Measurements from ENCODE around the gene TRAK2.
"Not testable (repeated sequence)": the region's sequence is repeated elsewhere in the genome, so short reads cannot be mapped to it uniquely, and the experiment has no call there.

Gene TRAK2

DNA sequence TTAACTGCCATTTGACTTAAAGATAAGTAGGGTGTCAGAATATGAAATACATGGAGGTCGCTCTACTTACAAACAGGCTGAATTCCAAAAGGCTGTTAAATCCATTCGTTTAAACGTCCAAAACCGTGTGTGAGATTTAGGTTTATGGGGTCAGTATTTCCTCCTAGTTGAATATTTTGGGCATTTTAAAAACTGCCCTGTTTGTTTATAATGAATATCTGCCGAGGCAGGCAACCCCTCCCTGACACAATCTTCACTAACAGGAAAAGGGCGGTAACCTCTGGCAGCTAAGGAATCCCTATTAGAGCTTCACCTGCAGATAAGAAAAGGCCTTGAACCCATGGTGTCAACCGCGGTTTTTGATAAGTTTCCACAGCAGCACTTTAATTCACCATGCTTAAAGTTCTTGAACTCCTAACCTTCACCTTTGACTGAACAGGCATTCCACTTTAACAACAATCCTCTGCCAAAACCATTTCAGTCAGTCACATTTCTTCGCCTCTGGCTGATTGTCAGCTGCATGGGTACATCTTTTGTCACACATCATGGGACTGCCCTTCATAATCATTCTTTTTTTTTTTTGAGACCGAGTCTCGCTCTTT lies 17.8 kb downstream of the TRAK2 start:
- Histone ChIP-seq H3K4me3 (ENCODE audit: low read depth, low read length) (peak overlapping the region; percentile 23), H3K27me3 (no peaks in the 10 kb centered on the region), H3K9me3 (peaks cover 4% of the 10 kb centered on the region; the same call in 1 of the 2 replicates), H3K4me1 (peaks cover 15% of the 10 kb centered on the region), H3K36me3 (0 out of 2 replicates have a peak, but pooled peaks cover 3% of the 10 kb centered on the region)
- no peak for DNase-seq
- no peak for TF ChIP-seq CTCF (IDR thresholded peaks at IDR 0.05; ENCODE audit: low read depth, low read length)

- H3K27me3 ChIP-seq = no peaks in the 10 kb centered on the region
- peaks cover 15% of the 10 kb centered on the region for H3K4me1 ChIP-seq
- H3K4me3 ChIP-seq (ENCODE audit: low read depth, low read length) = peak overlapping the region; percentile 23
- H3K9me3 ChIP-seq = peaks cover 4% of the 10 kb centered on the region; the same call in 1 of the 2 replicates
- DNase-seq = peak; percentile 81
- H3K36me3 ChIP-seq = 0 out of 2 replicates have a peak, but pooled peaks cover 3% of the 10 kb centered on the region
- TF ChIP-seq CTCF (IDR thresholded peaks at IDR 0.05; ENCODE audit: low read depth, low read length) = no peak
Observed at GRCh38 chr2:201432621-201433393, 18.5 kb downstream of the TRAK2 start.

GRCh38 chr2:201432038-201432620 lies 19.1 kb downstream of the TRAK2 start:
- peaks cover 15% of the 10 kb centered on the region for H3K4me1 ChIP-seq
- no peak overlapping the region for H3K4me3 ChIP-seq (ENCODE audit: low read depth, low read length)
- H3K27me3 ChIP-seq = no peaks in the 10 kb centered on the region
- 0 out of 2 replicates have a peak, but pooled peaks cover 3% of the 10 kb centered on the region for H3K36me3 ChIP-seq
- no peak for DNase-seq
- TF ChIP-seq CTCF (IDR thresholded peaks at IDR 0.05; ENCODE audit: low read depth, low read length) = no peak
- peaks cover 4% of the 10 kb centered on the region; the same call in 1 of the 2 replicates for H3K9me3 ChIP-seq

DNA sequence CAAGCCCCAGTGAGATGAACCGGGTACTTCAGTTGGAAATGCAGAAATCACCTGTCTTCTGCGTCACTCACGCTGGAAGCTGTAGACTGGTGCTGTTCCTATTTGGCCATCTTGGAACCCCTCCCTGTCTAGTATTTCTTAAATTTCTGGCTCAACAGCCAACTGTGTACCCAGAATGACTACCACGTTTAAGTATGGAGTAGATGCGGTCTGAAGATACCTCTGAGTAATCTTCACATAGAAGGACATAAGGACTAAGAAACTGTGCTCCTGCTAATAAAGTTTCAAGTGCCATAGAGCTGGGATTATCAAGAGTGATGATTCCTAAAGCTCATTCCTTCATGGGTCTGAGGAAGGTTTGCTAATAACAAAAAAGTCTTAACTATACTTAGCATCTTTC lies 20.4 kb downstream of the TRAK2 start:
- no peak overlapping the region for H3K4me3 ChIP-seq (ENCODE audit: low read depth, low read length)

DNA sequence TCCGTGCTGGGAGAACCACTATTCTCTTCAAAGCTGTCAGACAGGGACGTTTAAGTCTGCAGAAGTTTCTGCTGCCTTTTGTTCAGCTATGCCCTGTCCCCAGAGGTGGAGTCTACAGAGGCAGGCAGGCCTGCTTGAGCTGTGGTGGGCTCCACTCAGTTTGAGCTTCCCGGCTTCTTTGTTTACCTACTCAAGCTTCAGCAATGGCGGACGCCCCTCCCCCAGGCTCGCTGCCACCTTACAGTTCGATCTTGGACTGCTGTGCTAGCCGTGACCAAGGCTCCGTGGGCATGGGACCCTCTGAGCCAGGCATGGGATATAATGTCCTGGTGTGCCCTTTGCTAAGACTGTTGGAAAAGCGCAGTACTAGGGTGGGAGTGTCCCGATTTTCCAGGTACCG lies 20.9 kb downstream of the TRAK2 start:
- not testable (repeated sequence) for H3K9me3 ChIP-seq; H3K36me3 ChIP-seq; H3K27me3 ChIP-seq; DNase-seq; H3K4me3 ChIP-seq (ENCODE audit: low read depth, low read length)
- peaks cover 15% of the 10 kb centered on the region for H3K4me1 ChIP-seq

More for the DNA sequence above, 20.4 kb downstream of the TRAK2 start:
- peaks cover 4% of the 10 kb centered on the region; the same call in 1 of the 2 replicates for H3K9me3 ChIP-seq
- no peak for TF ChIP-seq CTCF (IDR thresholded peaks at IDR 0.05; ENCODE audit: low read depth, low read length)
- H3K4me1 ChIP-seq = peaks cover 15% of the 10 kb centered on the region
- peaks cover 7% of the 10 kb centered on the region; the same call in 1 of the 2 replicates for H3K36me3 ChIP-seq
- H3K27me3 ChIP-seq = no peaks in the 10 kb centered on the region
- DNase-seq = no peak

DNA sequence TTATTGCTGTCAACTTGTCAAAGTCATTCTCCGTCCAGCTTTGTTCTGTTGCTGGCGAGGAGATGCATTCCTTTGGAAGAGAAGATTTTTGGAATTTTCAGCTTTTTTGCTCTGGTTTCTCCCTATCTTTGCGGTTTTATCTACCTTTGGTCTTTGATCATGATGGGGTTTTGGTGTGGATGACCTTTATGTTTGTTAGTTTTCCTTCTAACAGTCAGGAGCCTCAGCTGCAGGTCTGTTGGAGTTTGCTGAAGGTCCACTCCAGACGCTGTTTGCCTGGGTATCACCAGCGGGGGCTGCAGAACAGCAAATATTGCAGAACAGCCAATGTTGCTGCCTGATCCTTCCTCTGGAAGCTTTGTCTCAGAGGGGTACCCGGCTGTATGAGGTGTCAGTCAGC lies 21.4 kb downstream of the TRAK2 start:
- not testable (repeated sequence) for H3K9me3 ChIP-seq; DNase-seq; H3K4me3 ChIP-seq (ENCODE audit: low read depth, low read length); H3K27me3 ChIP-seq; H3K36me3 ChIP-seq
- peaks cover 17% of the 10 kb centered on the region for H3K4me1 ChIP-seq

GRCh38 chr2:201428366-201428765 lies 22.9 kb downstream of the TRAK2 start:
- H3K4me3 ChIP-seq (ENCODE audit: low read depth, low read length); DNase-seq; H3K9me3 ChIP-seq; H3K27me3 ChIP-seq; H3K36me3 ChIP-seq: not testable (repeated sequence)
- peaks cover 17% of the 10 kb centered on the region for H3K4me1 ChIP-seq

Measured in BE2C (cell line).